ENCODE results near the gene DES. TPM values are rescaled to one million over a fixed set of nuclear protein-coding genes. Genes with fewer than 3 reads are reported as not detected.

Gene DES
- polyA plus RNA-seq, 1 donor from 2014 or later: not detected

DNA sequence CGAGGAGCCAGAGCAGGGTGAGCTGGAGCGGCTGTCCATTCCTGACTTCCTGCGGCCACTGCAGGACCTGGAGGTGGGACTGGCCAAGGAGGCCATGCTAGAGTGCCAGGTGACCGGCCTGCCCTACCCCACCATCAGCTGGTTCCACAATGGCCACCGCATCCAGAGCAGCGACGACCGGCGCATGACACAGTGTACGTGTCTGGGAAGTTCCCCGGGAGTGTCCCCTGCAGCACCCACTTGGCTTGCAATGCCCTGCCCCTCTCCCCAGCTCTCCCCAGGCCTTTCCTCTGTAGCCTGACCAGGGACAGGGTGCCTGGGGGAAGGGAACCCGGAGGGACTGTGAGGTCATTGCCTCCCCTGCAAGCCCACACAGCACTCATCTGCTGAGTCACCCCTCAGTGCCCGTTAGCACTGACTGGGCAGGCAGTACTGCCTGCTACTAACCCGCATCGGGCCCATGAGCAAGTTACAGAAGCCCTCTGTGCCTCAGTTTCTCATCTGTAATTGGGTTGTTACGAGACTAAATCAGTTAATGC is 51.1 kb downstream of the DES start:
- no peaks in the 10 kb centered on the region for H3K27me3 ChIP-seq (ENCODE audit: insufficient read depth, low read depth, low read length)
- no peaks in the 10 kb centered on the region for H3K9me3 ChIP-seq (ENCODE audit: low read length)
- no peak overlapping the region for H3K27ac ChIP-seq (ENCODE audit: low read length)
- no peak overlapping the region for H3K4me2 ChIP-seq (ENCODE audit: low read length)
- H4K20me1 ChIP-seq (ENCODE audit: insufficient read depth): no peaks in the 10 kb centered on the region
- H3K36me3 ChIP-seq (ENCODE audit: insufficient read depth, low read length): no peaks in the 10 kb centered on the region
- TF ChIP-seq, protein P1, sequence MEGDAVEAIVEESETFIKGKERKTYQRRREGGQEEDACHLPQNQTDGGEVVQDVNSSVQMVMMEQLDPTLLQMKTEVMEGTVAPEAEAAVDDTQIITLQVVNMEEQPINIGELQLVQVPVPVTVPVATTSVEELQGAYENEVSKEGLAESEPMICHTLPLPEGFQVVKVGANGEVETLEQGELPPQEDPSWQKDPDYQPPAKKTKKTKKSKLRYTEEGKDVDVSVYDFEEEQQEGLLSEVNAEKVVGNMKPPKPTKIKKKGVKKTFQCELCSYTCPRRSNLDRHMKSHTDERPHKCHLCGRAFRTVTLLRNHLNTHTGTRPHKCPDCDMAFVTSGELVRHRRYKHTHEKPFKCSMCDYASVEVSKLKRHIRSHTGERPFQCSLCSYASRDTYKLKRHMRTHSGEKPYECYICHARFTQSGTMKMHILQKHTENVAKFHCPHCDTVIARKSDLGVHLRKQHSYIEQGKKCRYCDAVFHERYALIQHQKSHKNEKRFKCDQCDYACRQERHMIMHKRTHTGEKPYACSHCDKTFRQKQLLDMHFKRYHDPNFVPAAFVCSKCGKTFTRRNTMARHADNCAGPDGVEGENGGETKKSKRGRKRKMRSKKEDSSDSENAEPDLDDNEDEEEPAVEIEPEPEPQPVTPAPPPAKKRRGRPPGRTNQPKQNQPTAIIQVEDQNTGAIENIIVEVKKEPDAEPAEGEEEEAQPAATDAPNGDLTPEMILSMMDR (IDR thresholded peaks at IDR 0.05; ENCODE audit: poor library complexity, severe bottlenecking): no peak
- no peak for TF ChIP-seq TAF1 (IDR thresholded peaks at IDR 0.05; ENCODE audit: low read depth)
- no peak overlapping the region for H2AFZ ChIP-seq (ENCODE audit: low read depth, low read length)
- H3K4me3 ChIP-seq (ENCODE audit: low read length): no peak overlapping the region
- H3F3A ChIP-seq (ENCODE audit: insufficient read depth, low read length, poor library complexity, severe bottlenecking): no peaks in the 10 kb centered on the region
- no peaks in the 10 kb centered on the region for H3K9me2 ChIP-seq (ENCODE audit: insufficient read depth, low read length)
- H3K79me2 ChIP-seq (replicated peaks; ENCODE audit: insufficient read depth, low read length): no peaks in the 10 kb centered on the region
- no peak overlapping the region for H3K9ac ChIP-seq (ENCODE audit: low read length)

DNA sequence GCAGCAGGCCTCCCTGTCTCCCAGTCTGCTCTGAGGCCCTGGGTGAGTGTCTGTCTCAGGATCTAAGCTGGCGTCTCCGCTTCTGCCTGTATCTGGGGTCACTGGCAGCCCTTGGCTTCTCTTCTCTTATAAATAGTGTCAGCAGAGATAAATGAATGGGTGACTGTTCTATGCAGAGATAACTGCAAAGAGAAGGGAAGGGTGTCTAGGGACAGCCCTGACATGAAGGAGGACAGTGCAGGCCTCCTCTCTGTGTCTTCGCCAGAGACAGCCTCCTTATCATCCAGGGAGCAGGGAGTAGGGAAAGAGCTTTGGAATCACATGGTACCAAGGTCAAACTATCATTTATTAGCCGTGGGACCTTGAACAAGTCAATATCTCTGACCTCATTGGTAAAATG is 52.3 kb downstream of the DES start:
- H2AFZ ChIP-seq (ENCODE audit: low read depth, low read length): no peak overlapping the region
- H3K9me2 ChIP-seq (ENCODE audit: insufficient read depth, low read length): no peaks in the 10 kb centered on the region
- H3K27ac ChIP-seq (ENCODE audit: low read length): no peak overlapping the region
- H3F3A ChIP-seq (ENCODE audit: insufficient read depth, low read length, poor library complexity, severe bottlenecking): no peaks in the 10 kb centered on the region
- H3K79me2 ChIP-seq (replicated peaks; ENCODE audit: insufficient read depth, low read length): no peaks in the 10 kb centered on the region
- TF ChIP-seq POLR2AphosphoS5 (IDR thresholded peaks at IDR 0.05) (no peak), RAD21 (conservative IDR thresholded peaks at IDR 0.05) (no peak), EP300 (conservative IDR thresholded peaks at IDR 0.05; ENCODE audit: poor library complexity, severe bottlenecking) (no peak), TAF1 (IDR thresholded peaks at IDR 0.05; ENCODE audit: low read depth) (no peak), SMC3 (conservative IDR thresholded peaks at IDR 0.05; ENCODE audit: poor library complexity) (no peak), MXI1 (conservative IDR thresholded peaks at IDR 0.05; ENCODE audit: poor library complexity, severe bottlenecking) (no peak), EZH2 (IDR thresholded peaks at IDR 0.05; ENCODE audit: borderline replicate concordance, insufficient read depth, low read length, poor library complexity, severe bottlenecking) (no peak)
- TF ChIP-seq, protein P1 (IDR thresholded peaks at IDR 0.05; ENCODE audit: poor library complexity, severe bottlenecking): no peak
- TF ChIP-seq, protein P2, sequence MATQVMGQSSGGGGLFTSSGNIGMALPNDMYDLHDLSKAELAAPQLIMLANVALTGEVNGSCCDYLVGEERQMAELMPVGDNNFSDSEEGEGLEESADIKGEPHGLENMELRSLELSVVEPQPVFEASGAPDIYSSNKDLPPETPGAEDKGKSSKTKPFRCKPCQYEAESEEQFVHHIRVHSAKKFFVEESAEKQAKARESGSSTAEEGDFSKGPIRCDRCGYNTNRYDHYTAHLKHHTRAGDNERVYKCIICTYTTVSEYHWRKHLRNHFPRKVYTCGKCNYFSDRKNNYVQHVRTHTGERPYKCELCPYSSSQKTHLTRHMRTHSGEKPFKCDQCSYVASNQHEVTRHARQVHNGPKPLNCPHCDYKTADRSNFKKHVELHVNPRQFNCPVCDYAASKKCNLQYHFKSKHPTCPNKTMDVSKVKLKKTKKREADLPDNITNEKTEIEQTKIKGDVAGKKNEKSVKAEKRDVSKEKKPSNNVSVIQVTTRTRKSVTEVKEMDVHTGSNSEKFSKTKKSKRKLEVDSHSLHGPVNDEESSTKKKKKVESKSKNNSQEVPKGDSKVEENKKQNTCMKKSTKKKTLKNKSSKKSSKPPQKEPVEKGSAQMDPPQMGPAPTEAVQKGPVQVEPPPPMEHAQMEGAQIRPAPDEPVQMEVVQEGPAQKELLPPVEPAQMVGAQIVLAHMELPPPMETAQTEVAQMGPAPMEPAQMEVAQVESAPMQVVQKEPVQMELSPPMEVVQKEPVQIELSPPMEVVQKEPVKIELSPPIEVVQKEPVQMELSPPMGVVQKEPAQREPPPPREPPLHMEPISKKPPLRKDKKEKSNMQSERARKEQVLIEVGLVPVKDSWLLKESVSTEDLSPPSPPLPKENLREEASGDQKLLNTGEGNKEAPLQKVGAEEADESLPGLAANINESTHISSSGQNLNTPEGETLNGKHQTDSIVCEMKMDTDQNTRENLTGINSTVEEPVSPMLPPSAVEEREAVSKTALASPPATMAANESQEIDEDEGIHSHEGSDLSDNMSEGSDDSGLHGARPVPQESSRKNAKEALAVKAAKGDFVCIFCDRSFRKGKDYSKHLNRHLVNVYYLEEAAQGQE (IDR thresholded peaks at IDR 0.05; ENCODE audit: borderline replicate concordance): no peak
- no peaks in the 10 kb centered on the region for H4K20me1 ChIP-seq (ENCODE audit: insufficient read depth)
- no peaks in the 10 kb centered on the region for H3K9me3 ChIP-seq (ENCODE audit: low read length)
- H3K9ac ChIP-seq (ENCODE audit: low read length): no peak overlapping the region
- H3K36me3 ChIP-seq (ENCODE audit: insufficient read depth, low read length): no peaks in the 10 kb centered on the region
- H3K4me3 ChIP-seq (ENCODE audit: low read length): no peak overlapping the region
- no peak overlapping the region for H3K4me2 ChIP-seq (ENCODE audit: low read length)
- no peaks in the 10 kb centered on the region for H3K27me3 ChIP-seq (ENCODE audit: insufficient read depth, low read depth, low read length)
